ENCODE data around the gene NMRK1. TPM values are rescaled to one million over a fixed set of nuclear protein-coding genes. Genes with fewer than 3 reads are reported as not detected.

The NMRK1 gene
- total and polyA plus RNA-seq, 2 experiments from 2014 or later: 6.2 to 15.8 TPM

GRCh38 chr9:75053869-75054268 is 34.1 kb downstream of the NMRK1 start:
- DNase-seq (ENCODE audit: low spot score) (no peak), ATAC-seq (no peak)
- Histone ChIP-seq H2AFZ (no peak overlapping the region), H3K79me2 (replicated peaks; ENCODE audit: insufficient read depth) (no peaks in the 10 kb centered on the region), H3K27ac (ENCODE audit: low read depth) (no peak overlapping the region), H3F3A (replicated peaks; ENCODE audit: low read depth) (no peaks in the 10 kb centered on the region), H3K9me2 (ENCODE audit: insufficient read depth) (0 out of 2 replicates have a peak, but pooled peaks cover 3% of the 10 kb centered on the region), H3K4me3 (no peak overlapping the region), H3K27me3 (ENCODE audit: insufficient read depth) (no peaks in the 10 kb centered on the region), H3K4me2 (no peak overlapping the region), H3K36me3 (ENCODE audit: insufficient read depth) (no peaks in the 10 kb centered on the region), H4K20me1 (replicated peaks; ENCODE audit: insufficient read depth) (no peaks in the 10 kb centered on the region), H3K4me1 (ENCODE audit: insufficient read depth) (no peaks in the 10 kb centered on the region)
- Mint-ChIP-seq H3K36me3 (ENCODE audit: low read depth) (peaks cover 5% of the 10 kb centered on the region; the same call in 2 of the 3 replicates), H3K27me3 (ENCODE audit: insufficient read depth, low read depth, poor library complexity) (peaks cover 4% of the 10 kb centered on the region), H3K4me3 (no peak overlapping the region), H3K27ac (no peak overlapping the region), H3K9me3 (peaks cover 42% of the 10 kb centered on the region), H3K4me1 (no peaks in the 10 kb centered on the region)
- no peak for TF ChIP-seq EZH2 (IDR thresholded peaks at IDR 0.05; ENCODE audit: low read depth, unreplicated experiment)
- TF ChIP-seq ZNF331 (CRISPR knock-in tag; IDR thresholded peaks at IDR 0.05; ENCODE audit: low read depth): no peak
- no peak for TF ChIP-seq ZNF114 (CRISPR knock-in tag; IDR thresholded peaks at IDR 0.05)
- TF ChIP-seq ZNF462 (CRISPR knock-in tag; IDR thresholded peaks at IDR 0.05): no peak
- no peak for TF ChIP-seq NANOG (IDR thresholded peaks at IDR 0.05; ENCODE audit: borderline replicate concordance)
- no peak for TF ChIP-seq EZH2phosphoT487 (IDR thresholded peaks at IDR 0.05; ENCODE audit: unreplicated experiment)
- TF ChIP-seq JUNB (IDR thresholded peaks at IDR 0.05; ENCODE audit: unreplicated experiment): no peak
- TF ChIP-seq POLR2AphosphoS5 (IDR thresholded peaks at IDR 0.05; ENCODE audit: low read depth): no peak
